SH-SY5Y (cell line): ENCODE data around the gene GNG13.

Experiments used
- GATA2 ChIP-seq: IDR thresholded peaks from 2 replicates; pipeline ENCODE4 v1.6.1; 2011; ENCODE audit warnings: mild to moderate bottlenecking, low read depth, low read length
- GATA3 ChIP-seq: IDR thresholded peaks from 2 replicates; pipeline ENCODE4 v1.6.1; 2011; ENCODE audit warnings: low read depth, mild to moderate bottlenecking, low read length, moderate library complexity

DNA sequence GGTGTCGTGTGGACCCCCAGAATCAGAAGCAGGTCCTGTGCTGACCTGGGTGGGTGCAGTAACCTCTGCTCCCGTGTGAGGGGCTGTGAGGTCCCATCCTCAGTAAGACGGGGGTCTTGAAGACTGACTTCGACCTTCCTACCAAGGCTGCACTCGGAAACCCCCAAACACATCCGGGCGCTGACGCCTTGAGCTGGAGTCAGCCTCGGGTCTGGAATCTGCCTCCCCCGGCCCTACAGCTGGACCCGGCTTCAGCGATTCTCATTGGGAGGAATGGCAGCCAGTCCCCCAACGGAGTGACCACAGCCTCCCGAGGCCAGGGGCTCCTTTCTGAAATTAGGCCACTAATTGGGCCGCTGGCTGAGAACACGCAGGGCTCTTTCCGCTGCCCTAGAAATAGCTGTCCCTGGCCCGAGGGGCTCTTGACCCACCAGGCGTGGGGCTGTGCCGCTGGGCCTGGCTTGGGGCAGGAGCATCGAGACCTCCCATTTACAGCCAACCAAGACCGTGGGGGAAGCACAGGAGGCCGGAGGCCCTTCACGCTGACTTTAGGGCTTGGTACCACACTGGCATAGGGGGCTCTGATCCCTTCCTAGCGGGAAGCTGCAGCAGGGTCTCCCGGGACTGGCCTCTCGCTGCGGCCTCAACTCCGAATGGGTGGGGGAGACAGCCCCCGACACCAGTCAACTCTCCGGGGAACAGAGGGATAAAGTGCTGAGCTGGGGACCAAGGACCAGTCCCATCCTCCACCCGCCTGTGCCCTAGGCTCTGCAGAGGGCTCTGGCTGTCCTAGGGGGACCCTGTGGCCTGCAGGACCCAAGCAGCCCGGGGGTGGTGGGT is 2.6 kb upstream of the GNG13 start:
- TF ChIP-seq GATA2, result no peak
- no peak for TF ChIP-seq GATA3
